ENCODE measurements around the gene CCER1. TPM values are rescaled to one million over a fixed set of nuclear protein-coding genes. Genes with fewer than 3 reads are reported as not detected.

The CCER1 gene
- polyA plus RNA-seq, 3 donors, result not detected

GRCh38 chr12:90922145-90922627 lies 32.8 kb downstream of the CCER1 start:
- DNase-seq (ENCODE audit: low read depth in 3 of 3, low spot score in 2 of 3), result no peak

- no peak for DNase-seq (ENCODE audit: low read depth in 3 of 3, low spot score in 2 of 3)
Measured at GRCh38 chr12:90921536-90921935, 33.4 kb downstream of the CCER1 start.

- no peak for DNase-seq (ENCODE audit: low read depth in 3 of 3, low spot score in 2 of 3)
Measured at GRCh38 chr12:90920222-90920621, 34.8 kb downstream of the CCER1 start.

DNA sequence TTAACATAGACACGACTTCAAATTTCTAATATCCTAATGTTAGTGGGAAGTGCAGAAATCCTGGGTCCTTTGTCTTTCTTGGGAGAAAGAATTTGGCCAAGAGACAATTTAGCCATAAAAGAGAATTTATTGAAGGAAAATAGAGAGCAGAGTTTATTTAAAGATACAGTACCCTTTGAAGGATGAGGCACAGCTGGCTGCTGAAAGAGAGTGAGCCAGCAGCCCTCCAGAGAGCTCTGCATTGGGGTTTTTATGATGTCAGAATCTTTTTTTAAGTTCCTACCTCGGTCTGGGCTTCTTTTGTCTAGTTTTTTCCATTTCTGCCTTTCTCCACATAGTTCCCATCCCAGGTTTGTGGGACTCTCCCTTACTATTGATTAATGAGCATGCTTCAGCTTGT lies 37.5 kb downstream of the CCER1 start:
- no peak for DNase-seq (ENCODE audit: low read depth in 3 of 3, low spot score in 2 of 3)

GRCh38 chr12:90916516-90916915 lies 38.5 kb downstream of the CCER1 start:
- no peak for DNase-seq (ENCODE audit: low read depth in 3 of 3, low spot score in 2 of 3)

GRCh38 chr12:90915353-90915752 lies 39.6 kb downstream of the CCER1 start:
- no peak for DNase-seq (ENCODE audit: low read depth in 3 of 3, low spot score in 2 of 3)

- DNase-seq (ENCODE audit: low read depth in 3 of 3, low spot score in 2 of 3), result no peak
Measured at GRCh38 chr12:90910958-90911357, 44.0 kb downstream of the CCER1 start.

GRCh38 chr12:90909069-90909770 lies 45.8 kb downstream of the CCER1 start:
- no peak for DNase-seq (ENCODE audit: low read depth in 3 of 3, low spot score in 2 of 3)

- DNase-seq (ENCODE audit: low read depth in 3 of 3, low spot score in 2 of 3), result no peak
Measured at GRCh38 chr12:90908465-90908864, 46.5 kb downstream of the CCER1 start.

- DNase-seq (ENCODE audit: low read depth in 3 of 3, low spot score in 2 of 3), result no peak
Measured at GRCh38 chr12:90905691-90906370, 49.1 kb downstream of the CCER1 start.

DNA sequence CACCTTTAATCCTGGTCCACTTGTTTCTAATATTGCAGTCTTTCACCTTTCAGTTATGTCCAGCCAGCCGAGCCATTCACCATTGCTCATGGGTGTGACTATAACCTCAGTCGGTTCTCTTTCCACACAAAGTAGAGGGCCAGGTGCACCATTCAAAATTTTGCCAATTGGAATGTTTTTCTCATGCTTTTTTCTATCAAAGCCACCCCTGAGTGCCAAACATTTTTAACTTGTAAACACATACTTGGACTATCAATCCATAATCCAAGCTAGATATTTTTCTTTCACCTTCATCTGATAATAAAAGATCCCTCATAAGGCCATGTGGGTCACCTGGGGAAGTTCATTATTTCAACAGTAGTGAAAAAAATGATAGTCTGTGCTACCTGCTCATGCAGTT lies 52.4 kb downstream of the CCER1 start:
- DNase-seq (ENCODE audit: low read depth in 3 of 3, low spot score in 2 of 3), result no peak

Other genes starting within 250 kb of the CCER1 start
- not detected for gene EPYC, start 49.8 kb upstream of the CCER1 start, polyA plus RNA-seq (ENCODE audit: insufficient read length in 3 of 3)
- gene KERA, start 102.8 kb upstream of the CCER1 start, polyA plus RNA-seq (ENCODE audit: insufficient read length in 3 of 3), result not detected
- gene LUM, start 156.3 kb upstream of the CCER1 start, polyA plus RNA-seq (ENCODE audit: insufficient read length in 3 of 3), result 10 to 100 TPM; 23.7 to 56.3 (median 34.9) TPM
- 100 to 1,000 TPM; 516 to 589 (median 520) TPM for gene DCN, start 227.6 kb upstream of the CCER1 start, polyA plus RNA-seq (ENCODE audit: insufficient read length in 3 of 3)

All from right renal cortex interstitium (tissue), 3 donors.